Fibroblast of skin of scalp (primary cell): ENCODE measurements around the gene ULK4.
A peak's percentile ranks its signal among the peaks of the same experiment; 100 is the strongest.
"Not testable (repeated sequence)": the region's sequence is repeated elsewhere in the genome, so short reads cannot be mapped to it uniquely, and the experiment has no call there.

ENCODE experiments used
- DNase-seq: peaks from one replicate; pipeline ENCODE4 v3.0.0-alpha.2; 2013

The ULK4 gene

GRCh38 chr3:41684797-41685735, 276.8 kb downstream of the ULK4 start:
- peak; percentile 85 for DNase-seq

- peak; percentile 89 for DNase-seq
Measured at GRCh38 chr3:41683666-41684350, 278.1 kb downstream of the ULK4 start.

- DNase-seq, result peak; percentile 97
Measured at GRCh38 chr3:41682996-41683395, 278.9 kb downstream of the ULK4 start.

- no peak for DNase-seq
Measured at GRCh38 chr3:41682382-41682781, 279.5 kb downstream of the ULK4 start.

GRCh38 chr3:41681479-41681878, 280.4 kb downstream of the ULK4 start:
- DNase-seq, result peak; percentile 99

GRCh38 chr3:41679374-41679773, 282.5 kb downstream of the ULK4 start:
- peak; percentile 49 for DNase-seq

- DNase-seq, result not testable (repeated sequence)
Measured at GRCh38 chr3:41675102-41675501, 286.8 kb downstream of the ULK4 start.

- no peak for DNase-seq
Measured at GRCh38 chr3:41674449-41674848, 287.5 kb downstream of the ULK4 start.

- DNase-seq, result peak; percentile 78
Measured at GRCh38 chr3:41673650-41674049, 288.3 kb downstream of the ULK4 start.

- DNase-seq, result no peak
Measured at GRCh38 chr3:41668379-41668778, 293.5 kb downstream of the ULK4 start.

- DNase-seq, result no peak
Measured at GRCh38 chr3:41662288-41662687, 299.6 kb downstream of the ULK4 start.

GRCh38 chr3:41661796-41662195, 300.1 kb downstream of the ULK4 start:
- DNase-seq, result no peak

- no peak for DNase-seq
Measured at GRCh38 chr3:41660510-41660909, 301.4 kb downstream of the ULK4 start.

GRCh38 chr3:41653571-41654239, 308.2 kb downstream of the ULK4 start:
- no peak for DNase-seq

- peak; percentile 22 for DNase-seq
Measured at GRCh38 chr3:41652931-41653330, 309.0 kb downstream of the ULK4 start.

GRCh38 chr3:41652506-41652905, 309.4 kb downstream of the ULK4 start:
- DNase-seq, result no peak

- no peak for DNase-seq
Measured at GRCh38 chr3:41651718-41652117, 310.2 kb downstream of the ULK4 start.

GRCh38 chr3:41650406-41650805, 311.5 kb downstream of the ULK4 start:
- DNase-seq, result no peak

GRCh38 chr3:41649129-41649739, 312.7 kb downstream of the ULK4 start:
- no peak for DNase-seq

- DNase-seq, result not testable (repeated sequence)
Measured at GRCh38 chr3:41647730-41648129, 314.2 kb downstream of the ULK4 start.

GRCh38 chr3:41640076-41640475, 321.8 kb downstream of the ULK4 start:
- DNase-seq, result no peak

GRCh38 chr3:41638381-41638780, 323.5 kb downstream of the ULK4 start:
- peak; percentile 58 for DNase-seq

- no peak for DNase-seq
Measured at GRCh38 chr3:41632700-41633099, 329.2 kb downstream of the ULK4 start.
